Esophagus muscularis mucosa (tissue), 3 donors: ENCODE results near the gene DPH7.

ENCODE experiments used
- POLR2AphosphoS5 ChIP-seq, 2 donors: sonication (generic); formaldehyde crosslinking; IDR thresholded peaks; one replicate each; pipeline ENCODE4 v1.6.1; 2017; ENCODE audit warnings: antibody characterized with exemption in 2 of 2
- TF ChIP-seq, protein P1 (sequence below), 3 experiments: fragments of 200-600 bp in 2 of 3; fragments of 450-650 bp in 1 of 3; sonication (generic) in 2 of 3; IDR thresholded peaks; one replicate each; pipeline ENCODE4 v1.5.1; 2017 to 2019; ENCODE audit warnings: antibody characterized with exemption in 3 of 3, mild to moderate bottlenecking in 2 of 3, moderate library complexity in 1 of 3

DNA sequence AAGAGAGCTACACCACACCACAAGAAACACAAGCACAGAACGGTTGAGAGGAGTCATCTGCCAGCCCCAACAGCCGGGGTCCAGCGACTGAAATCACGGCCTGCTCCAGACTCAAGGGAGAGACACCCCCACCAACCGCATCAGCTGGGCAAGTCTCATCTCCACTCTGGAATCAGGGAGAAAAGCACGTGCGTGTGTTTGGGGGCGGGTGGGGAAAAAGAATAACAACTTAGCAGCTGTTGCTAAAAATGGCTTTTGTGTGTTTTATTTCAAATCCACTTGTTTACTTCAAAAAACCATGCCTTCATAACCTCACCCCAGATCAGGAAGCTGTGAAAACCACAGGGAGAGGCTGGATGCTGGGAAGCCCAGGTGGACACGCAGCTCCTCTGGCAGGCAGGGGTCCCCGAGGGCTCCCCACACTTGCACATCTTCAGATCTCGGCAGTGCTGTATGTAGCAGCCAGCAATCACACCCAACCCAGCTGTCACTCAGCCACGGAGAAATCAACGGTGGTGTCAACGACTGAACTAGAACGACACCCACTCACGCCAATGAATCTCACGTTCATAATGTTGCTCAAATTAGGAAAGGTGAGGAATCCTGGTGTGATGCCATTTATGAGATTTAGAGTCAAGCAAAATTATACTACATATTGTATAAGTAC lies 47.5 kb downstream of the DPH7 start:
- no peak for TF ChIP-seq POLR2AphosphoS5 (IDR thresholded peaks at IDR 0.05)
- TF ChIP-seq, protein P1, sequence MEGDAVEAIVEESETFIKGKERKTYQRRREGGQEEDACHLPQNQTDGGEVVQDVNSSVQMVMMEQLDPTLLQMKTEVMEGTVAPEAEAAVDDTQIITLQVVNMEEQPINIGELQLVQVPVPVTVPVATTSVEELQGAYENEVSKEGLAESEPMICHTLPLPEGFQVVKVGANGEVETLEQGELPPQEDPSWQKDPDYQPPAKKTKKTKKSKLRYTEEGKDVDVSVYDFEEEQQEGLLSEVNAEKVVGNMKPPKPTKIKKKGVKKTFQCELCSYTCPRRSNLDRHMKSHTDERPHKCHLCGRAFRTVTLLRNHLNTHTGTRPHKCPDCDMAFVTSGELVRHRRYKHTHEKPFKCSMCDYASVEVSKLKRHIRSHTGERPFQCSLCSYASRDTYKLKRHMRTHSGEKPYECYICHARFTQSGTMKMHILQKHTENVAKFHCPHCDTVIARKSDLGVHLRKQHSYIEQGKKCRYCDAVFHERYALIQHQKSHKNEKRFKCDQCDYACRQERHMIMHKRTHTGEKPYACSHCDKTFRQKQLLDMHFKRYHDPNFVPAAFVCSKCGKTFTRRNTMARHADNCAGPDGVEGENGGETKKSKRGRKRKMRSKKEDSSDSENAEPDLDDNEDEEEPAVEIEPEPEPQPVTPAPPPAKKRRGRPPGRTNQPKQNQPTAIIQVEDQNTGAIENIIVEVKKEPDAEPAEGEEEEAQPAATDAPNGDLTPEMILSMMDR (IDR thresholded peaks at IDR 0.05) = no peak
